ENCODE results near the gene HOGA1.

Gene HOGA1

DNA sequence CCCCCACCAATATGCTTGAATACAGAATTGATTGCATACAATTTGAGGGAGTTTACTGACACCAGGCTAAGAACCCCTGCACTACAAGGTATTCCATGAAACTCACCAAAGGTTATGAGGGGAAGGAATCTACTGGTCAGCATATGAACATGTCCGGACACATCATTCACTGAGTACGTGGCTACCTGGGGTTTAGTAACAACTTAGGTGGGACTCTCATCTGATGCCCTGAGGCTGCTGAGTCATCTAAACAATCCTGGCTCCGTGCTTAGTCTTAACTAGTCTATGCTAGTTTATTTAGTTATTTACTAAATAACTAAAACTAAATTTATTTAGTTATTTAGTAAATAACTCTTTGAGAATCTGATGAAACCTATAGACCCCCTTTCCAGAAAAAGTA is 67.6 kb downstream of the HOGA1 start:
- no peak for DNase-seq

DNA sequence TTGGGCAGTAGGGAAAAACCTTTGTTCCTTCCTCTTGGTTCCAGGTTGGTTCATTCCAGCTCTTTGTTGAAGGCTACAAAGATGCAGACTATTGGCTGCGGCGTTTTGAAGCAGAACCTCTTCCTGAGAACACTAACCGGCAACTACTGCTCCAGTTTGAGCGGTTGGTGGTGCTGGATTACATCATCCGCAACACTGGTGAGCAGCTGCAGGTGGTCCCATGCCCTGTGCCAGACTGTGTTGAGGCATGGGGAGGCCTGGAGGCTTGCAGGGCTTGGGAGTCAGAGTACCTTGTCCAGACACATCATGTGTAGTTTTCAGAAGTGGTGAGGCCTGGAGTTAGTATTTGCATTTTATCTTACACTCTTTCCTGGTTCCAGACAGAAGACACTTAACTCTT is 72.6 kb downstream of the HOGA1 start:
- DNase-seq, result no peak

DNA sequence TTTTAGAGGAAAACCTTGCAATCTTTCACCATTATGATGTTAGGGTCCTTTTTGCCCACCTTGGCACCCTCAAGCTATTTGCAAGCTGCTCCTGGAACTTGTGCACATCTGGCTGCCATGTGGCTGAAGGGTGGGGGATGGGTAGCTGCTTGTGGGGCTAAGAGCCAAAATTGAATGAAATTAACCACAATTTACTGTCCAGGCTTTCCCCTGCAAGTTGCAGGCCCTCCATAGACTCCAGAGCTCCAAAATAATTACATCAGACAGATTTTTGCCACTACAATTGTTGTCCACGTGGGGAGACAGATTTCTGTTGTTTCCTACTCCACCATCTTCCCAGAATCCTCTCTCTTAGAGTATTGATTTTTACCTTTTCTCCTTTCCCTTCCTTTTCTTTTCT is 75.4 kb downstream of the HOGA1 start:
- DNase-seq, result peak; percentile 72

Measured in HCEC 1CT (cell line).